GM13976 (cell line): ENCODE measurements around the gene ELOVL2.

Experiments used
- DNase-seq: peaks from one replicate; pipeline ENCODE4 v3.0.0; 2012; ENCODE audit warnings: low spot score
- in situ Hi-C: fragments of 300-500 bp; cut with MboI; formaldehyde crosslinking; loops from one replicate; pipeline ENCODE4 v1.12.0; 2022; ENCODE audit warnings: low sequenced_read_pairs, mixed read lengths, inconsistent platforms; ENCODE audit not compliant: unreplicated experiment
- TF ChIP-seq, protein P1 (sequence below): IDR thresholded peaks from 2 replicates; pipeline ENCODE4 v1.5.1; 2012; ENCODE audit warnings: borderline replicate concordance, mild to moderate bottlenecking; ENCODE audit not compliant: insufficient read depth; ENCODE audit errors: extremely low read depth, missing control alignments, control extremely low read depth

The ELOVL2 gene

DNA sequence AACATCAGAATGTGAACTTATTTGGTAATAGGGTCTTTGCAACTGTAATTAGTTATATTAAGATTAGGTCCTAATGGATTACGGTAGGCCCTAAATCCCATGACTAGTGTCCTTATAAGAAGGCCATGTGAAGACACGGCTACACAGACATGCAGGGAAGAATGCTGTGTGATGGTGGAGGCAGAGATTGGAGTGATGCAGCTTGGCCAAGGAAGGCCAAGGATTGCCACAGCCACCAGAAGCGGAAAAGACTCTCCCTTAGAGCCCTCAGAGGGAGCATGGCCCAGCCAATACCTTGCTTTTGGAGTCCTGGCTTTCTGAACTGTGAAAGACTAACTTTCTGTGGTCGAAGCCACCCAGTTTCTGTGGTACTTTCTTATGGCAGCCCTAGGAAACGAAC lies 39.9 kb upstream of the ELOVL2 start:
- no peak for DNase-seq
- in situ Hi-C loops: no loop called here
- TF ChIP-seq, protein P1, sequence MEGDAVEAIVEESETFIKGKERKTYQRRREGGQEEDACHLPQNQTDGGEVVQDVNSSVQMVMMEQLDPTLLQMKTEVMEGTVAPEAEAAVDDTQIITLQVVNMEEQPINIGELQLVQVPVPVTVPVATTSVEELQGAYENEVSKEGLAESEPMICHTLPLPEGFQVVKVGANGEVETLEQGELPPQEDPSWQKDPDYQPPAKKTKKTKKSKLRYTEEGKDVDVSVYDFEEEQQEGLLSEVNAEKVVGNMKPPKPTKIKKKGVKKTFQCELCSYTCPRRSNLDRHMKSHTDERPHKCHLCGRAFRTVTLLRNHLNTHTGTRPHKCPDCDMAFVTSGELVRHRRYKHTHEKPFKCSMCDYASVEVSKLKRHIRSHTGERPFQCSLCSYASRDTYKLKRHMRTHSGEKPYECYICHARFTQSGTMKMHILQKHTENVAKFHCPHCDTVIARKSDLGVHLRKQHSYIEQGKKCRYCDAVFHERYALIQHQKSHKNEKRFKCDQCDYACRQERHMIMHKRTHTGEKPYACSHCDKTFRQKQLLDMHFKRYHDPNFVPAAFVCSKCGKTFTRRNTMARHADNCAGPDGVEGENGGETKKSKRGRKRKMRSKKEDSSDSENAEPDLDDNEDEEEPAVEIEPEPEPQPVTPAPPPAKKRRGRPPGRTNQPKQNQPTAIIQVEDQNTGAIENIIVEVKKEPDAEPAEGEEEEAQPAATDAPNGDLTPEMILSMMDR: no peak

DNA sequence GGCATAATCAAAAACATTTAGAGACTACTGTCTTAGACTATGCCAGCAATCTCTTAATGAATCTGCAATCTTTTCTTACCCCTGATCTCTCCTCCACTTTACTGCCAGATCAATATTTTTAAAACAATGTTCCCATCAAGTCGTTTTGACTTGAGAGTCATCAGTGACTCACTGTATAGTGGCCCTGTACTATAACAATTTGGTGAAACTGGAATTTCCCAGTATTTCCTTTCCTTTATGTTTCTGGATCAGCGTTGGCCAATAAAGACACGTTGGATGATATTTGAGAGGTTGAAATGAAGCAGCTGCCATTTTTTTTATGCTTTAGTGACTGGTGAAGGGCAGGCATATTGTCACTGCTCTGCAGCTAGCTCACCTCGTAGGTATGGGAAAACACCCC lies 39.4 kb upstream of the ELOVL2 start:
- DNase-seq: no peak
- TF ChIP-seq, protein P1: no peak
- in situ Hi-C loops: no loop called here

DNA sequence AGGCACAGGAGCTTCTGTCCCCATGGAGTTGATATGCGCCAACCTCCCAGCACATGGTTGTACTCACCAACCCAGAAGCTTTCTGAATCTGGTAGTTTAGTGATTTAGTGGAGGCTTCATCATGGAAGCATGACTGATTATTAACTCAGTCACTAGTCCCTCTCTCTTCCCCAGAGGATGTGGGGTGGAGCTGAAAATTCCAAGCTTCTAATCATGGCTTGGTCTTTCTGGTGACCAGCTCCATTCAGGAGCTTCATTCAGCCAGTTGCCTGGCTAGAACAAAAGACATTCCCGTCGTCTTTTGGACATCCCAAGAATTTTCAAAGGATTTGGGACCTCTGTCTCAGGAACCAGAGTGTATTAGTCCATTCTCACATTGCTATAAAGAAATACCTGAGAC lies 36.2 kb upstream of the ELOVL2 start:
- no peak for DNase-seq
- TF ChIP-seq, protein P1: no peak
- in situ Hi-C loops: no loop called here

DNA sequence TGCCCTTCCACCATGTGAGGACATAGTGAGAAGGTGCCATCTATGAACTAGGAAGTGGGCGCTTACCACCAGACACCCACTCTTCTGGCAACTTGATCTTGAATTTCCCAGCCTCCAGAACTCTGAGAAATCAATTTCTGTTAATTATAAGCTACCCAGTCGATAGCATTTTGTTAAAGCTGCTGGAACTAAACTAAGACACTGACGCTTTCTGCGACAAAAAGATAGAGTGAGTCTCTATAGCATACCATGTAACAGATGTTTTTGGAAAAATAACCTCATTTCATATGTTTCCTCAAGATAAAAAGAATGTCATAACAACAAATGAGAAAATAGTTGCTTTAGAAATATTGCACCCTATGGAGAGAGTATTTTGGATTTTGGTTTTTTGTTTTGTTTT lies 34.2 kb upstream of the ELOVL2 start:
- no peak for DNase-seq
- in situ Hi-C loops: no loop called here
- TF ChIP-seq, protein P1: no peak

DNA sequence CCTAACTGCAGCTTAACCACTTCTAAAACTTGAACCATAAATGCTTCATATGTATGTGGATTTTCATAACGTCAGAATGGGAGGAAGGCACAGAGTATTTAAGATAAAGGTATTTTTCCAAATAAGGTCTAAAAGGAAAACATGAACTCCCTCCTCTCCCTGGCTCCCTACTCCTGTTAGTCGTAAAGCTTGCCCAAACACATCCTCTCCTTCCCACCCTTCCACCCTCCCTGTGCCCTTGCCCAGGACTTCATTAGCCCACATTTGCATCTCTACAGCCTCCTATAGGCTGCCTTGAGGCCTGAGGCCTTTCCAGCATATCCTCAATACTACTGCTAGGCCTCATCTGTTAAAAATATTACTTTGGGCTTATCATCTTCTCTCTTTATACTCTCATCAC lies 32.4 kb upstream of the ELOVL2 start:
- in situ Hi-C loops: no loop called here
- no peak for DNase-seq

DNA sequence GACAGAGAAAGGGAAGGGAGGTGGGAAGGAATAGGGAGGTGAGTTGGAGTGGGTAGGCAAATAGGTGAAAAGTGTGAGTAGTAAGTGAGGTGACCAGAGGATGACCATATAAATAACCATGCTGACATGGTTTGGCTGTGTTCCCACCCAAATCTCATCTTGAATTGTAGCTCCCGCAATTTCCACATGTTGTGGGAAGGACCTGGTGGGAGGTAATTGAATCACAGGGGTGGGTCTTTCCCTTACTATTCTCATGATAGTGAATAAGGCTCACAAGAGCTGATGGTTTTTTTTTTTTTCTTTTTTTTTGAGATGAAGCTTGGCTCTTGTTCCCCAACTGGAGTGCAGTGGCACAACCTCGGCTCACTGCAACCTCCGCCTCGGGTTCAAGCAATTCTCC lies 28.0 kb upstream of the ELOVL2 start:
- no peak for DNase-seq
- in situ Hi-C loops: loop anchor here (25.0 kb wide), 1 partner anchor 585 kb away; no protein-coding TSS in a partner anchor
- TF ChIP-seq, protein P1: no peak

More for the DNA sequence above, 32.4 kb upstream of the ELOVL2 start:
- TF ChIP-seq, protein P1: no peak

DNA sequence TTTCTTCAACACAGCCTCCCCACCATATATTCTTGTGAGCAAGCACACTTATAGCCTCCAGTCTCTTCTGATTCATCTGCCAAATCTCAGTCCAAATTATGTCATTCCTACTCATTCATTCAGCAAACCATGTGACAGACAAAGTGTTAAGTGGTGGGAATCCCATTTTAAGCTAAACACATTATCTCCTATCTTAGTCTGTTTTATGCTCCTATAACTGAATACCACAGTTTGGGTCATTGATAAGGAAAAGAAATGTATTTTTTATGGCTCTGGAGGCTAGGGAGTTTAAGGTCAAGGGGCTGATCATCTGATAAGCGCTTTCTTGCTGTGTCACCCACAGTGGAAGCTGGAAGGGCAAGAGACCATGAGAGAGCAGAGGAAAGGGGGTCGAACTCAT lies 25.7 kb upstream of the ELOVL2 start:
- in situ Hi-C loops: loop anchor here (10.0 to 25.0 kb wide), 2 partner anchors 115 to 582 kb away; no protein-coding TSS in a partner anchor
- DNase-seq: no peak
- TF ChIP-seq, protein P1: no peak
